ENCODE data around the gene SMAD7. TPM values are rescaled to one million over a fixed set of nuclear protein-coding genes. Genes with fewer than 3 reads are reported as not detected.

Gene SMAD7
- total RNA-seq, 2 experiments from 2014 or later, result 244 to 254 TPM

DNA sequence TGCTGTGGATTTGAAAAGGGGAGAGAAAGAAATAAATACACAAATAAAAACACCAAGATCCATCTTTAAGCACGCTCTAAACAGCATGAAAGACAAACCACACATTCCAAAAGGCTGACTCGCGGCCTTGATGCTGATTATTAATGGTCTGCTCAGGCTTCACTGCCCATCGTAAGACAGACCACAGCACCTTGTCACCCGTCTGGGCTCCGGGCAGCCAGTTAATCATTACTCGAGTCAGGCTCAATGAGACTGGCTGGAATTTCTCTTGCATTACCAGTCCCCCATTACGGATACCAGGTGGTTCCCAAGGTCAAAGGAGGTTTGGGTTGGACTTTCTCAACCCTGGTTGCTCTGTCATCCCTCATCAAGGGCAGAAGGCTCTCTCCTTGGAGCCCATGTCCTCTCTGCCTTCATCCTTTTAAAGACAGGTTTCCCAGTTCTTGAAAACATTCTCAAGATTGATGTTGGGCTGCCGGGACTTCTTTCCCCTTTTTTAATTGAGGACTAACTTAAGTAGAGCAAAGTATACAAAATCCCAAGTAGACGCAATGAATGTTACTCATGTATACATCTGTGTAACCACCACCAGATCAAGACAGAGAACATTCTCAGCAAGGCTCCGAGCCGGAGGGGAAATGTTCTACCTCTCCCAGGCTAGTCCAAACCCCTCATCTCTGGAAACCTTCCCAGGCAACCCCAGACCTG, 8.1 kb downstream of the SMAD7 start:
- H3K27ac Mint-ChIP-seq, result peak overlapping the region; percentile 92
- no peaks in the 10 kb centered on the region for H3K27me3 ChIP-seq (ENCODE audit: control insufficient read depth in 1 of 2, insufficient read depth in 2 of 2, low read length in 2 of 2)
- no peaks in the 10 kb centered on the region for H3K9me3 ChIP-seq (ENCODE audit: control insufficient read depth in 1 of 2, insufficient read depth in 1 of 2, low read length in 2 of 2)
- peaks cover 49% of the 10 kb centered on the region for H3K36me3 Mint-ChIP-seq (ENCODE audit: low read depth)
- peaks cover 38% of the 10 kb centered on the region for H3K36me3 ChIP-seq (ENCODE audit: insufficient read depth, low read length)
- H3K9me3 Mint-ChIP-seq, result no peaks in the 10 kb centered on the region
- ATAC-seq (ENCODE audit: poor library complexity) (no peak), DNase-seq (no peak)
- peak overlapping the region; percentile 83 for H3K4me3 Mint-ChIP-seq
- peaks cover 98% of the 10 kb centered on the region for H3K4me1 ChIP-seq (ENCODE audit: insufficient read depth, low read length)
- intact Hi-C loops (cut with DNase I, micrococcal nuclease), result loop anchor here (5.0 to 10.0 kb wide), 9 partner anchors 35 to 1935 kb away; partner anchors contain the start of genes ACAA2 (in 1 of the 2), C18orf32 (in 1 of the 2) and ME2 (in 1 of the 2)
- TF ChIP-seq, protein P1, sequence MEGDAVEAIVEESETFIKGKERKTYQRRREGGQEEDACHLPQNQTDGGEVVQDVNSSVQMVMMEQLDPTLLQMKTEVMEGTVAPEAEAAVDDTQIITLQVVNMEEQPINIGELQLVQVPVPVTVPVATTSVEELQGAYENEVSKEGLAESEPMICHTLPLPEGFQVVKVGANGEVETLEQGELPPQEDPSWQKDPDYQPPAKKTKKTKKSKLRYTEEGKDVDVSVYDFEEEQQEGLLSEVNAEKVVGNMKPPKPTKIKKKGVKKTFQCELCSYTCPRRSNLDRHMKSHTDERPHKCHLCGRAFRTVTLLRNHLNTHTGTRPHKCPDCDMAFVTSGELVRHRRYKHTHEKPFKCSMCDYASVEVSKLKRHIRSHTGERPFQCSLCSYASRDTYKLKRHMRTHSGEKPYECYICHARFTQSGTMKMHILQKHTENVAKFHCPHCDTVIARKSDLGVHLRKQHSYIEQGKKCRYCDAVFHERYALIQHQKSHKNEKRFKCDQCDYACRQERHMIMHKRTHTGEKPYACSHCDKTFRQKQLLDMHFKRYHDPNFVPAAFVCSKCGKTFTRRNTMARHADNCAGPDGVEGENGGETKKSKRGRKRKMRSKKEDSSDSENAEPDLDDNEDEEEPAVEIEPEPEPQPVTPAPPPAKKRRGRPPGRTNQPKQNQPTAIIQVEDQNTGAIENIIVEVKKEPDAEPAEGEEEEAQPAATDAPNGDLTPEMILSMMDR (IDR thresholded peaks at IDR 0.05), result no peak
- ChIA-PET POLR2A (interaction anchor here (0.7 to 3.3 kb wide), 5 partner anchors 6 to 110 kb away, joined by 3 to 50 read pairs (median 20); partner anchors contain the start of gene SMAD7), CTCF (interaction anchor here (3.1 kb wide), 1 partner anchor 9 kb away, joined by 18 read pairs; the partner anchor contains the start of gene SMAD7)
- H3K27me3 Mint-ChIP-seq, result no peaks in the 10 kb centered on the region
- H3K4me1 Mint-ChIP-seq (ENCODE audit: low read depth), result peaks cover 97% of the 10 kb centered on the region
- H3K27ac ChIP-seq (ENCODE audit: low read depth in 1 of 2, low read length in 2 of 2), result no peak overlapping the region
- no peak overlapping the region for H3K4me3 ChIP-seq (ENCODE audit: low read length)

DNA sequence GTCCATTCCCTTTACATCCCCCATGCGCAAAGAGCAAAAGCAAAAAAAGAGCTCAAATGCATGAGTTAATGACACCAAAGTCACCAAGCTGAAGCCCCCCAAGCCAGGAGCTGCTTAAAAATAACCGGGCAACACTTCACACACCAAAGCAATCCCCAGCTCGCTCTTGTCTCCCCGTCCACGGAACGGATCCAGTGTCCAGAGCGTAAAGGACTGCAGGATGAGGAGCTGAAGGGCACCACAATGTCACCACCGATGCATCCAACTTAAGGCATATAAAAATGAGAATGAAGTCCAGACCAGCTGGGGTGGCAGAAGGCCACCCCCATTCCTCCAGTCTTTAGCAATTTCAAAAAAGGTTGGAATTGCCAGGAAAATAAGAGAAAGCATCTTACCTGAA, 8.7 kb downstream of the SMAD7 start:
- TF ChIP-seq, protein P1 (IDR thresholded peaks at IDR 0.05), result no peak
- H3K27ac ChIP-seq (ENCODE audit: low read depth in 1 of 2, low read length in 2 of 2), result no peak overlapping the region
- no peaks in the 10 kb centered on the region for H3K9me3 ChIP-seq (ENCODE audit: control insufficient read depth in 1 of 2, insufficient read depth in 1 of 2, low read length in 2 of 2)
- ChIA-PET POLR2A (interaction anchor here (1.0 to 3.3 kb wide), 5 partner anchors 7 to 110 kb away, joined by 3 to 50 read pairs (median 20); partner anchors contain the start of gene SMAD7), CTCF (interaction anchor here (1.6 to 3.1 kb wide), 3 partner anchors 8 to 13 kb away, joined by 5 to 18 read pairs (median 8); partner anchors contain the start of gene SMAD7)
- no peaks in the 10 kb centered on the region for H3K9me3 Mint-ChIP-seq
- DNase-seq, result no peak
- H3K27me3 Mint-ChIP-seq, result no peaks in the 10 kb centered on the region
- H3K27me3 ChIP-seq (ENCODE audit: control insufficient read depth in 1 of 2, insufficient read depth in 2 of 2, low read length in 2 of 2), result no peaks in the 10 kb centered on the region
- peak overlapping the region; percentile 83 for H3K4me3 Mint-ChIP-seq
- H3K27ac Mint-ChIP-seq, result peak overlapping the region; percentile 92
- H3K36me3 ChIP-seq (ENCODE audit: insufficient read depth, low read length), result peaks cover 38% of the 10 kb centered on the region
- no peak for ATAC-seq (ENCODE audit: poor library complexity)
- peaks cover 49% of the 10 kb centered on the region for H3K36me3 Mint-ChIP-seq (ENCODE audit: low read depth)
- H3K4me3 ChIP-seq (ENCODE audit: low read length), result no peak overlapping the region
- peaks cover 98% of the 10 kb centered on the region for H3K4me1 ChIP-seq (ENCODE audit: insufficient read depth, low read length)
- intact Hi-C loops (cut with DNase I, micrococcal nuclease), result loop anchor here (5.0 to 10.0 kb wide), 9 partner anchors 35 to 1935 kb away; partner anchors contain the start of genes ACAA2 (in 1 of the 2), C18orf32 (in 1 of the 2) and ME2 (in 1 of the 2)
- peaks cover 97% of the 10 kb centered on the region for H3K4me1 Mint-ChIP-seq (ENCODE audit: low read depth)

DNA sequence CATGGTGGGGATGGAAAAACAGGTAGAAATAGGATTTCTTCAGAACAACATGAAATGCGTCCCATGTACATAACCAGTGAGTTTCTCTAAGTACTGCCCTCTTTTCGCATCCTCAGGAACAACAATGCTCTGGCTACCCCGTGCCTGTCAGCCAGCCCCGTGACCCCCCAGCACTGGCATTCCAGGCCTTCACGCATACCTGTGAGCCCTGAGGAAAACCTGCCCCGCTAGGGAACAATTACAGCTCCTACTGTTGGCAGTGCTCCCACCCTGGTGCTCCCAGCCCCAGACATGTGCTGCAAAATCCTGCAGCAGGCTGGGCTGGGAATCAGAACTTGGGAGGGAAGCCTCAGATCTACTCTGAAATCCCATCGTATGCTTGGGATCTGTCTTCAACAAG, 9.1 kb downstream of the SMAD7 start:
- DNase-seq, result no peak
- H3K4me1 Mint-ChIP-seq (ENCODE audit: low read depth), result peaks cover 94% of the 10 kb centered on the region
- peak overlapping the region; percentile 92 for H3K27ac Mint-ChIP-seq
- Histone ChIP-seq H3K4me3 (ENCODE audit: low read length) (peak overlapping the region; percentile 26), H3K36me3 (ENCODE audit: insufficient read depth, low read length) (peaks cover 35% of the 10 kb centered on the region), H3K27ac (ENCODE audit: low read depth in 1 of 2, low read length in 2 of 2) (peak overlapping the region; percentile 51), H3K9me3 (ENCODE audit: control insufficient read depth in 1 of 2, insufficient read depth in 1 of 2, low read length in 2 of 2) (no peaks in the 10 kb centered on the region), H3K4me1 (ENCODE audit: insufficient read depth, low read length) (peaks cover 96% of the 10 kb centered on the region), H3K27me3 (ENCODE audit: control insufficient read depth in 1 of 2, insufficient read depth in 2 of 2, low read length in 2 of 2) (no peaks in the 10 kb centered on the region)
- intact Hi-C loops (cut with DNase I, micrococcal nuclease), result loop anchor here (1.0 to 10.0 kb wide), 11 partner anchors 8 to 1936 kb away; partner anchors contain the start of genes ACAA2 (in 1 of the 2), C18orf32 (in 1 of the 2) and ME2 (in 1 of the 2)
- TF ChIP-seq, protein P1 (IDR thresholded peaks at IDR 0.05), result no peak
- POLR2A ChIA-PET, result interaction anchor here (0.5 to 3.3 kb wide), 10 partner anchors 7 to 1011 kb away, joined by 3 to 50 read pairs (median 11); partner anchors contain the start of gene SMAD7
- peak overlapping the region; percentile 87 for H3K4me3 Mint-ChIP-seq
- CTCF ChIA-PET, result interaction anchor here (0.8 to 3.1 kb wide), 5 partner anchors 8 to 29 kb away, joined by 3 to 18 read pairs (median 6); partner anchors contain the start of gene SMAD7
- peaks cover 49% of the 10 kb centered on the region for H3K36me3 Mint-ChIP-seq (ENCODE audit: low read depth)
- H3K27me3 Mint-ChIP-seq, result no peaks in the 10 kb centered on the region
- no peaks in the 10 kb centered on the region for H3K9me3 Mint-ChIP-seq
- no peak for ATAC-seq (ENCODE audit: poor library complexity)
